ENCODE results near the gene SLC7A4. TPM values are rescaled to one million over a fixed set of nuclear protein-coding genes. Genes with fewer than 3 reads are reported as not detected.
"Not testable (repeated sequence)": the region's sequence is repeated elsewhere in the genome, so short reads cannot be mapped to it uniquely, and the experiment has no call there.

Gene SLC7A4
- total RNA-seq, 1 donor from 2014 or later, result not detected

DNA sequence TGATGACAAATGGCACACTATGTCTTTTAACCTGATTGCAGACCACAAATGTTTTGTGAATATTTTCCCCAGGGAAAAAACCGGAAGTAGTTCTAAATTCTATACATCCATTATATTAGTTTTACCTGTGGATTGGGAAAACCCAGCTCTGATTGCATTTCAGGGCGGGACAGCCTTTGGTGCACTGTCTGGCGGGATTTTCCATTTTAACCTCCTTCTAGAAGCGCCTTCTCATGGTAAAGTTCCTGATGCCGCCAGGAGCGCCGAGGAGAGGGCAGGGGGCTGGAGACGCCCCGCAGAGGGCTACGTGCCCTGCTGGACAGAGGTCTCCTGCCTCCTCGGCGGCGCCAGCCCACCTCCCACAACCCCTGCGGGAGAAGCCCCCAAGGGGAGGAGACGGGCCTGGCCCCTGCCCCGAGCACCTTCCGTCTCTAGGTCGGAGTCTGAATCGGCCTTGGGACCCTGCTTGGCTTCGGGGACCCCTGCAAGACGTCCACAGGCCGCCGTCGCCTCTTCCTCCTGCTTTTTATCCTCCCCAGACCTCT lies 18.6 kb downstream of the SLC7A4 start:
- no peaks in the 10 kb centered on the region for H3K9me3 Mint-ChIP-seq (ENCODE audit: unreplicated experiment)
- H3K36me3 Mint-ChIP-seq (ENCODE audit: unreplicated experiment), result no peaks in the 10 kb centered on the region
- H3K27ac Mint-ChIP-seq (ENCODE audit: unreplicated experiment), result peak overlapping the region; percentile 95
- TF ChIP-seq, protein P1, sequence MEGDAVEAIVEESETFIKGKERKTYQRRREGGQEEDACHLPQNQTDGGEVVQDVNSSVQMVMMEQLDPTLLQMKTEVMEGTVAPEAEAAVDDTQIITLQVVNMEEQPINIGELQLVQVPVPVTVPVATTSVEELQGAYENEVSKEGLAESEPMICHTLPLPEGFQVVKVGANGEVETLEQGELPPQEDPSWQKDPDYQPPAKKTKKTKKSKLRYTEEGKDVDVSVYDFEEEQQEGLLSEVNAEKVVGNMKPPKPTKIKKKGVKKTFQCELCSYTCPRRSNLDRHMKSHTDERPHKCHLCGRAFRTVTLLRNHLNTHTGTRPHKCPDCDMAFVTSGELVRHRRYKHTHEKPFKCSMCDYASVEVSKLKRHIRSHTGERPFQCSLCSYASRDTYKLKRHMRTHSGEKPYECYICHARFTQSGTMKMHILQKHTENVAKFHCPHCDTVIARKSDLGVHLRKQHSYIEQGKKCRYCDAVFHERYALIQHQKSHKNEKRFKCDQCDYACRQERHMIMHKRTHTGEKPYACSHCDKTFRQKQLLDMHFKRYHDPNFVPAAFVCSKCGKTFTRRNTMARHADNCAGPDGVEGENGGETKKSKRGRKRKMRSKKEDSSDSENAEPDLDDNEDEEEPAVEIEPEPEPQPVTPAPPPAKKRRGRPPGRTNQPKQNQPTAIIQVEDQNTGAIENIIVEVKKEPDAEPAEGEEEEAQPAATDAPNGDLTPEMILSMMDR (IDR thresholded peaks at IDR 0.05), result no peak
- H3K4me1 Mint-ChIP-seq (ENCODE audit: unreplicated experiment), result peaks cover 33% of the 10 kb centered on the region
- H3K27me3 Mint-ChIP-seq (ENCODE audit: unreplicated experiment), result no peaks in the 10 kb centered on the region
- DNase-seq (ENCODE audit: extremely low spot score, unreplicated experiment), result no peak
- H3K4me3 Mint-ChIP-seq (ENCODE audit: unreplicated experiment), result peak overlapping the region; percentile 82

DNA sequence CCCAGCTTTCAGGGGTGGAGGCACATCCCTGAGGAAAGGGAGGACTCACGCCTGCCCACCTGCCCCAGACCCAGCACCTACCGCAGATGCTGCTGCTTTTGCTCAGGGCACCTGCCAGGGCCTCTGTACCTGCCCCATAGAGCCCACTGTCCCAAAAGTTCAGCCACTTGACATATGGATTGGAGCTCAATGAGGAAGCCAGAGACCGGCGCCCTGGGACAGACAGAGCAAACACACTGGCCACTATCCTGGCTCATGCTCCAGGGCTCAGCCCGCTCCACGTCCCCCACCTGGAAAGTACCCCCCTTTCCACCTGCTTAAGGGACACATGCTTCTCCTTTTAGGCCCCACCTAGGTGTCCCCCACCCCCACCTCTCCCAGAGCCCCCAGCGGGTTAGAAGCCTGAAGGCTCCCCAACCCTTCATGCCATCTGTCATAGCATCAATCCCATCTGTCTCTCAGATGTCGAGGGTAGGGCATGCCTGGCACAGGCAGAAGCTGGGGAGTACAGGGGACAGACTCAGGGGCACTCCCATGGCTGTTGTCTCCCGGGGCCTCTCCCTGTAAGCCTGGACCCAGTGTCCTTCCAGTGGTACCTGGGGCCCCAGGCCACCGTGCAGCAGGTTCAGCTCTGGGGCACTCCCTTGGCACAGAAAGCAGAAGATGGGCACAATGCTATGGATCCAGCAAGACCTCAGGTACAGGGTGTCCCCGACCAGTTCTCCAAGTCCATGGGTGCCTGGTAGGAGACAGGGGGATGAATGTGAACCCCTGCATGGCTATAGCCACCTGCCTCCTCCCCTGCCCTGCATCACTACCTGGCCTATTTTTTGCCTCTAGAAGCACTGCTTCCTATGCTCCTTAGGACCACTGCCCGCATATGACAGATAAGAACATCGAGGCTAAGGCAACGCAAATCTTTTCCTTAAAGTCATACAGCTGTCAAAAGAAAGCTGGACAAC lies 19.6 kb downstream of the SLC7A4 start:
- Mint-ChIP-seq H3K4me1 (ENCODE audit: unreplicated experiment) (peaks cover 33% of the 10 kb centered on the region), H3K4me3 (ENCODE audit: unreplicated experiment) (no peak overlapping the region), H3K27ac (ENCODE audit: unreplicated experiment) (no peak overlapping the region), H3K9me3 (ENCODE audit: unreplicated experiment) (no peaks in the 10 kb centered on the region), H3K27me3 (ENCODE audit: unreplicated experiment) (no peaks in the 10 kb centered on the region), H3K36me3 (ENCODE audit: unreplicated experiment) (no peaks in the 10 kb centered on the region)
- TF ChIP-seq, protein P1 (IDR thresholded peaks at IDR 0.05), result no peak
- DNase-seq (ENCODE audit: extremely low spot score, unreplicated experiment), result no peak

DNA sequence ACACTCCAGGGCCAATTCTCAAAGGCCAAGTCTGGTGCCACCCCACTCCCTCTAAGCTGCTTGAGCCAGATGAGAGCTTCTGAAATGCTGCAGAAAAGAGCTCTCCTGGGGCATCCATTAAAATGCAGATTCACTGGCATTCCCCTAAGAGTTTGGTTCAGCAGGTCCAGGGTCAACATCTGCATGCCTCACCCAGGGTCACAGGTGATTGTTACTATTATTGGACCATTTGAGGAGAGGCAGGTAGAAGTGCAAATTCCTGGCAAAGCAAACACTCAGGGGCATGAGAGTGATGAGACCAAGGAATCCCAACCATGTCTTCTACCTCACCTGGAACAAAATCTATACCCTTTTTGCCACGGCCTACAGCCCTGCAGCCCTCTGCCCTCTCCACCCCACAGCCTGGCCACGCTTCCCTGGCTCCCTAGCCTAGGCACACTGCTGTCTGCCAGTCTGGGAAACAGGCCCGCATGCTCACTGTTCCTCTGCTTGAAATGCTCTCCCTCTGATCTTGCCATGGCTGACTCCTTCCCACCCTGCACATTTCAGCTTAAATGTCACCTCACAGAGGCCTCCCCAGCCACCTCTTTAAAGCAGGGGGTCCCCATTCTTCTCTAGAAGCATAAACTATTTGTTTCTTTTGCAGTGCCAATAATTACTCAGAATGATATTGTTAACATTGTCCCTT lies 21.8 kb downstream of the SLC7A4 start:
- TF ChIP-seq, protein P1 (IDR thresholded peaks at IDR 0.05), result no peak
- no peak overlapping the region for H3K27ac Mint-ChIP-seq (ENCODE audit: unreplicated experiment)
- peaks cover 20% of the 10 kb centered on the region for H3K4me1 Mint-ChIP-seq (ENCODE audit: unreplicated experiment)
- H3K27me3 Mint-ChIP-seq (ENCODE audit: unreplicated experiment), result no peaks in the 10 kb centered on the region
- no peaks in the 10 kb centered on the region for H3K9me3 Mint-ChIP-seq (ENCODE audit: unreplicated experiment)
- no peak for DNase-seq (ENCODE audit: extremely low spot score, unreplicated experiment)
- no peak overlapping the region for H3K4me3 Mint-ChIP-seq (ENCODE audit: unreplicated experiment)
- no peaks in the 10 kb centered on the region for H3K36me3 Mint-ChIP-seq (ENCODE audit: unreplicated experiment)

DNA sequence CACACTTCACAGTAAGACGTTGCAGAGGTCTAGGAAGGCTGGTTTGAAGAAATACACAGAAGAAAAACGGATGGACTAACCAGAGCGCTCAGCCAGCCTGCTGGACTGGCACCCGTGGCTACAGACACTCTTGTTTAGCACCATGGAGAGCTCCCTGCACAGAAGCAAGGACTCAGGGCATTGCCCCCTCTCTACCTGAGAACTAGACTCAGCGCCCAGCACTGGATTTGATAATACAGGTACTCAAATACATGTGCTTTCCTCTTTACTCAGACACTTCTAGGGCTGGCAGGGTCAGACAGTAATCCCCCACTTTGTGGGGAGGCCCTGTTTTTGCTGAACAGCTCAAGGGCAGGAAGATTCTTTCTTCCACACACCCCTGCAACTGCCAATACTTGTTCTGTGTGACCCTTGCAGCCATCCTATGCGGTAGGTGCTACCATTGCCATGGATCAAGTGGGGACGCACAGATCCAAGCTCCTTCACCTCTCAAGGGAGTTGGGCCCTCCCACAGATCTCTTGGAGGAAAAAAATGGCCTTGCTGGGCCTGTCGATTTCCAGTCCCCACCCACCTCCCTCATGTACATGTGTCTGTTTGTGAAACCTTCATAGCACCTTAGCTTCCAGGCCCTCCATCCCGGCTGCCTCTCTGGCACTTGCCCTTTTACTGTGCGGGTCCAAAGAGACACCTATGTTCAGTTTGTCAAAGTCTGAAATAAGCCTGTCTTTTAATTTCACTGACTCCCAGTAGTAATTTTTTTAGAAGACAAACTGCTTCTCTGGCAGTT lies 22.5 kb downstream of the SLC7A4 start:
- Mint-ChIP-seq H3K9me3 (ENCODE audit: unreplicated experiment) (no peaks in the 10 kb centered on the region), H3K4me3 (ENCODE audit: unreplicated experiment) (no peak overlapping the region), H3K27ac (ENCODE audit: unreplicated experiment) (no peak overlapping the region)

DNA sequence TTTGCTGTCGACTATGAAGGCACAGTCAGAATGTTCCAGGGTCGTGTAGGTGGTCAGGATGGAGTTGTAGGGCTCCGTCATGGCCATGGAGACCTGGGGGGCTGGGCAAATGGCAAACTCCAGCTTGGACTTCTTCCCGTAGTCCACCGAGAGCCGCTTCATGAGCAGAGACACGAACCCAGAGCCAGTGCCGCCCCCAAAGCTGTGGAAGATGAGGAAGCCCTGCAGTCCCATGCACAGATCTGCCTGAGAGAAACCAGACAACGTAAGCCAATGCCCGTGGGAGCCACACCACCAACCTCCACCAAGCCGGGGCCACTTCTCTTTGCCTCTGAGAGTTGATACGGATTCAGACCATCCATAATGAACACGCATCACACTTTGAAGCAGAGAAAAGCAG lies 23.2 kb downstream of the SLC7A4 start:
- DNase-seq (ENCODE audit: extremely low spot score, unreplicated experiment); H3K27me3 Mint-ChIP-seq (ENCODE audit: unreplicated experiment); H3K36me3 Mint-ChIP-seq (ENCODE audit: unreplicated experiment); H3K4me3 Mint-ChIP-seq (ENCODE audit: unreplicated experiment); H3K4me1 Mint-ChIP-seq (ENCODE audit: unreplicated experiment); H3K27ac Mint-ChIP-seq (ENCODE audit: unreplicated experiment); H3K9me3 Mint-ChIP-seq (ENCODE audit: unreplicated experiment): not testable (repeated sequence)

More for the DNA sequence above, 22.5 kb downstream of the SLC7A4 start:
- DNase-seq (ENCODE audit: extremely low spot score, unreplicated experiment), result no peak
- H3K36me3 Mint-ChIP-seq (ENCODE audit: unreplicated experiment), result no peaks in the 10 kb centered on the region
- TF ChIP-seq, protein P1 (IDR thresholded peaks at IDR 0.05), result no peak
- H3K27me3 Mint-ChIP-seq (ENCODE audit: unreplicated experiment), result no peaks in the 10 kb centered on the region
- H3K4me1 Mint-ChIP-seq (ENCODE audit: unreplicated experiment), result peaks cover 13% of the 10 kb centered on the region
